ENCODE data around the gene PAX1. TPM values are rescaled to one million over a fixed set of nuclear protein-coding genes. Genes with fewer than 3 reads are reported as not detected.

Gene PAX1
- total RNA-seq, 1 donor: under 0.01 TPM

GRCh38 chr20:21684671-21685070 lies 20.8 kb upstream of the PAX1 start:
- no peak overlapping the region for H3K4me3 ChIP-seq (ENCODE audit: insufficient read depth, low read length)
- no peak overlapping the region for H3K4me2 ChIP-seq (ENCODE audit: insufficient read depth, low read length)
- H3K9me3 ChIP-seq (ENCODE audit: low read depth, low read length): no peaks in the 10 kb centered on the region
- H2AFZ ChIP-seq (ENCODE audit: low read length): no peak overlapping the region
- no peak overlapping the region for H3K27ac ChIP-seq (ENCODE audit: low read depth, low read length)
- no peak for DNase-seq (ENCODE audit: insufficient read length, low spot score, missing footprints)
- no peaks in the 10 kb centered on the region for H3K4me1 ChIP-seq (ENCODE audit: insufficient read depth, low read length)
- no peaks in the 10 kb centered on the region for H3K79me2 ChIP-seq (ENCODE audit: insufficient read depth, low read length)
- TF ChIP-seq CTCF (IDR thresholded peaks at IDR 0.05; ENCODE audit: extremely low read depth, low read depth, low read length): no peak
- H3K36me3 ChIP-seq (ENCODE audit: insufficient read depth, low read length): no peaks in the 10 kb centered on the region
- H3K27me3 ChIP-seq (ENCODE audit: insufficient read depth, low read length): no peaks in the 10 kb centered on the region
- no peaks in the 10 kb centered on the region for H4K20me1 ChIP-seq (ENCODE audit: insufficient read depth, low read length)

- TF ChIP-seq CTCF (IDR thresholded peaks at IDR 0.05; ENCODE audit: extremely low read depth, low read depth, low read length): no peak
- Histone ChIP-seq H2AFZ (ENCODE audit: low read length) (no peak overlapping the region), H3K4me1 (ENCODE audit: insufficient read depth, low read length) (no peaks in the 10 kb centered on the region), H3K27ac (ENCODE audit: low read depth, low read length) (no peak overlapping the region), H3K9me3 (ENCODE audit: low read depth, low read length) (no peaks in the 10 kb centered on the region), H4K20me1 (ENCODE audit: insufficient read depth, low read length) (no peaks in the 10 kb centered on the region), H3K4me2 (ENCODE audit: insufficient read depth, low read length) (no peak overlapping the region), H3K4me3 (ENCODE audit: insufficient read depth, low read length) (no peak overlapping the region), H3K79me2 (ENCODE audit: insufficient read depth, low read length) (no peaks in the 10 kb centered on the region), H3K36me3 (ENCODE audit: insufficient read depth, low read length) (no peaks in the 10 kb centered on the region), H3K27me3 (ENCODE audit: insufficient read depth, low read length) (no peaks in the 10 kb centered on the region)
- no peak for DNase-seq (ENCODE audit: insufficient read length, low spot score, missing footprints)
Observed at GRCh38 chr20:21685981-21686380, 19.5 kb upstream of the PAX1 start.

GRCh38 chr20:21693322-21693721 lies 12.1 kb upstream of the PAX1 start:
- Histone ChIP-seq H3K4me2 (ENCODE audit: insufficient read depth, low read length) (no peak overlapping the region), H3K27me3 (ENCODE audit: insufficient read depth, low read length) (no peaks in the 10 kb centered on the region), H3K27ac (ENCODE audit: low read depth, low read length) (no peak overlapping the region), H3K4me3 (ENCODE audit: insufficient read depth, low read length) (no peak overlapping the region), H3K79me2 (ENCODE audit: insufficient read depth, low read length) (no peaks in the 10 kb centered on the region), H3K36me3 (ENCODE audit: insufficient read depth, low read length) (no peaks in the 10 kb centered on the region), H4K20me1 (ENCODE audit: insufficient read depth, low read length) (no peaks in the 10 kb centered on the region), H3K4me1 (ENCODE audit: insufficient read depth, low read length) (no peaks in the 10 kb centered on the region), H3K9me3 (ENCODE audit: low read depth, low read length) (no peaks in the 10 kb centered on the region), H2AFZ (ENCODE audit: low read length) (no peak overlapping the region)
- no peak for DNase-seq (ENCODE audit: insufficient read length, low spot score, missing footprints)
- TF ChIP-seq CTCF (IDR thresholded peaks at IDR 0.05; ENCODE audit: extremely low read depth, low read depth, low read length): no peak

- Histone ChIP-seq H3K4me3 (ENCODE audit: insufficient read depth, low read length) (no peak overlapping the region), H3K4me2 (ENCODE audit: insufficient read depth, low read length) (no peak overlapping the region), H3K9me3 (ENCODE audit: low read depth, low read length) (no peaks in the 10 kb centered on the region), H2AFZ (ENCODE audit: low read length) (no peak overlapping the region), H3K79me2 (ENCODE audit: insufficient read depth, low read length) (no peaks in the 10 kb centered on the region), H3K27ac (ENCODE audit: low read depth, low read length) (no peak overlapping the region), H3K36me3 (ENCODE audit: insufficient read depth, low read length) (no peaks in the 10 kb centered on the region), H4K20me1 (ENCODE audit: insufficient read depth, low read length) (no peaks in the 10 kb centered on the region), H3K27me3 (ENCODE audit: insufficient read depth, low read length) (peaks cover 19% of the 10 kb centered on the region), H3K4me1 (ENCODE audit: insufficient read depth, low read length) (no peaks in the 10 kb centered on the region)
- no peak for TF ChIP-seq CTCF (IDR thresholded peaks at IDR 0.05; ENCODE audit: extremely low read depth, low read depth, low read length)
- DNase-seq (ENCODE audit: insufficient read length, low spot score, missing footprints): no peak
Observed at GRCh38 chr20:21698494-21699215, 6.8 kb upstream of the PAX1 start.
